A549 (cell line): ENCODE data around the gene LRFN2. TPM values are rescaled to one million over a fixed set of nuclear protein-coding genes. Genes with fewer than 3 reads are reported as not detected.

ENCODE experiments used
- ATAC-seq, 2 experiments: fragments of 200-7000 bp in 1 of 2; fragments of >200 bp in 1 of 2; cut with Nextera tagmentation in 1 of 2; cut with Tn5 transposase in 1 of 2; 3 replicates each; pipeline versions ENCODE4 v1.8.0 to v1.9.1; 2018 to 2020; ENCODE audit warnings: mild to moderate bottlenecking in 1 of 2, moderate library complexity in 1 of 2
- CTCF ChIA-PET: fragments of 300-600 bp; sonication (Branson Sonifier 250); formaldehyde crosslinking; extraction: SDS; loops from one replicate; lab custom pipeline; 2021; ENCODE audit warnings: antibody characterized with exemption, inconsistent platforms; lab: Yijun Ruan, JAX
- POLR2A ChIA-PET: fragments of 350-600 bp; formaldehyde crosslinking; extraction: SDS; loops from one replicate; lab custom pipeline; 2021; ENCODE audit warnings: antibody characterized with exemption, inconsistent platforms; lab: Yijun Ruan, JAX
- DNase-seq, 2 experiments: peaks; one replicate each; pipeline versions ENCODE4 v3.0.0 to v3.0.0-alpha.2; 2011 to 2016; ENCODE audit warnings: low read depth in 1 of 2, low spot score in 1 of 2
- FAIRE-seq: peaks from 2 replicates; lab custom pipeline; 2011; peaks lifted over from hg19 to GRCh38; lab: Jason Lieb, UNC
- H3K27ac ChIP-seq, 2 experiments: fragments of >200 bp; sonication (Bioruptor Twin); formaldehyde crosslinking; 3 replicates each; pipeline ENCODE4 v1.5.1; 2016 to 2017
- H3K4me1 ChIP-seq: fragments of >200 bp; sonication (Bioruptor Twin); formaldehyde crosslinking; 3 replicates; pipeline ENCODE4 v1.6.1; 2016
- H3K4me2 ChIP-seq: fragments of >200 bp; sonication (Bioruptor Twin); formaldehyde crosslinking; 3 replicates; pipeline ENCODE4 v1.6.1; 2016
- H3K4me3 ChIP-seq: fragments of >200 bp; sonication (Bioruptor Twin); formaldehyde crosslinking; 3 replicates; pipeline ENCODE4 v1.5.1; 2016
- H3K9me3 ChIP-seq: fragments of >200 bp; sonication (Bioruptor Twin); formaldehyde crosslinking; 3 replicates; pipeline ENCODE4 v1.6.1; 2016
- ATOH8 ChIP-seq: fragments of 250-450 bp; sonication (Bioruptor Pico); IDR thresholded peaks from 2 replicates; pipeline ENCODE4 v1.5.0; 2020; ENCODE audit warnings: low read depth, mild to moderate bottlenecking, moderate library complexity
- CBX8 ChIP-seq: fragments of 200-600 bp; sonication (generic); IDR thresholded peaks from 2 replicates; pipeline ENCODE4 v1.6.1; 2016
- CHD4 ChIP-seq: fragments of 200-600 bp; sonication (generic); IDR thresholded peaks from 2 replicates; pipeline ENCODE4 v1.6.1; 2016; ENCODE audit warnings: antibody characterized with exemption, mild to moderate bottlenecking, borderline replicate concordance
- E2F6 ChIP-seq: IDR thresholded peaks from 2 replicates; pipeline ENCODE4 v1.6.1; 2012; ENCODE audit warnings: low read depth, borderline replicate concordance
- ELK1 ChIP-seq: fragments of 150-350 bp; IDR thresholded peaks from 2 replicates; pipeline ENCODE4 v1.6.1; 2014; ENCODE audit warnings: low read depth, mild to moderate bottlenecking, low read length
- ESRRA ChIP-seq: fragments of 150-350 bp; IDR thresholded peaks from 2 replicates; pipeline ENCODE4 v1.6.1; 2014; ENCODE audit warnings: mild to moderate bottlenecking, low read length, borderline replicate concordance
- FOSB ChIP-seq: fragments of 250-450 bp; sonication (Bioruptor Pico); IDR thresholded peaks from 2 replicates; pipeline ENCODE4 v1.5.0; 2020; ENCODE audit warnings: mild to moderate bottlenecking, moderate library complexity
- GATA3 ChIP-seq: IDR thresholded peaks from 2 replicates; pipeline ENCODE4 v1.6.1; 2012; ENCODE audit warnings: borderline replicate concordance
- HES2 ChIP-seq: fragments of >200 bp; sonication (Bioruptor Twin); formaldehyde crosslinking; IDR thresholded peaks from 2 replicates; pipeline ENCODE4 v1.6.1; 2016
- JUN ChIP-seq, 2 experiments: fragments of >200 bp; sonication (Bioruptor Twin); formaldehyde crosslinking; IDR thresholded peaks; 2 replicates in 1 of 2; 3 replicates in 1 of 2; pipeline ENCODE4 v1.6.1; 2016 to 2017
- KDM5A ChIP-seq: fragments of 200-600 bp; sonication (generic); IDR thresholded peaks from 2 replicates; pipeline ENCODE4 v1.6.1; 2016; ENCODE audit warnings: antibody characterized with exemption, mild to moderate bottlenecking
- MAFK ChIP-seq: fragments of 450-650 bp; IDR thresholded peaks from 2 replicates; pipeline ENCODE4 v1.6.1; 2014; ENCODE audit not compliant: partially characterized antibody
- MAX ChIP-seq: IDR thresholded peaks from 2 replicates; pipeline ENCODE4 v1.6.1; 2012
- NR3C1 ChIP-seq: fragments of >200 bp; sonication (Bioruptor Twin); formaldehyde crosslinking; IDR thresholded peaks from 3 replicates; pipeline ENCODE4 v1.6.1; 2017
- PBX3 ChIP-seq: IDR thresholded peaks from 2 replicates; pipeline ENCODE4 v1.6.1; 2012
- PHF8 ChIP-seq: fragments of 200-600 bp; sonication (generic); IDR thresholded peaks from 2 replicates; pipeline ENCODE4 v1.6.1; 2016; ENCODE audit warnings: low read depth, mild to moderate bottlenecking, antibody characterized with exemption, moderate library complexity, borderline replicate concordance
- POLR2A ChIP-seq: IDR thresholded peaks from 2 replicates; pipeline ENCODE4 v1.6.1; 2012; ENCODE audit warnings: mild to moderate bottlenecking, low read length
- POLR2AphosphoS2 ChIP-seq: conservative IDR thresholded peaks from 2 replicates; pipeline ENCODE4 v1.6.1; 2012; ENCODE audit warnings: low read length, improper control_type of control experiment, inconsistent platforms
- RAD21 ChIP-seq, 2 experiments: fragments of >200 bp in 1 of 2; sonication (Bioruptor Twin) in 1 of 2; formaldehyde crosslinking in 1 of 2; IDR thresholded peaks in 1 of 2; conservative IDR thresholded peaks in 1 of 2; 2 replicates in 1 of 2; 3 replicates in 1 of 2; pipeline ENCODE4 v1.6.1; 2012 to 2018; ENCODE audit warnings: inconsistent platforms in 1 of 2
- RARB ChIP-seq: fragments of 250-450 bp; sonication (Bioruptor Pico); IDR thresholded peaks from 2 replicates; pipeline ENCODE4 v1.8.0; 2021; ENCODE audit warnings: mild to moderate bottlenecking, moderate library complexity
- TFCP2L1 ChIP-seq: fragments of 250-450 bp; sonication (Bioruptor Pico); IDR thresholded peaks from 2 replicates; pipeline ENCODE4 v1.5.0; 2021; ENCODE audit warnings: mild to moderate bottlenecking
- TP53 ChIP-seq: fragments of 250-450 bp; sonication (Bioruptor Pico); IDR thresholded peaks from 2 replicates; pipeline ENCODE4 v1.5.0; 2021; ENCODE audit warnings: mild to moderate bottlenecking, moderate library complexity
- ZC3H11A ChIP-seq: fragments of 450-650 bp; IDR thresholded peaks from 2 replicates; pipeline ENCODE4 v1.6.1; 2014; ENCODE audit warnings: antibody characterized with exemption, mild to moderate bottlenecking
- ZFP36 ChIP-seq: fragments of 450-650 bp; IDR thresholded peaks from 2 replicates; pipeline ENCODE4 v1.6.1; 2014; ENCODE audit warnings: borderline replicate concordance; ENCODE audit not compliant: partially characterized antibody
- WGBS: methylation state at CpG from one replicate; pipeline ENCODE4 v1.1.6; 2017; ENCODE audit errors: missing lambda C conversion rate; 5-methylcytosine and 5-hydroxymethylcytosine counted together
- polyA plus RNA-seq, 4 experiments: library from polyadenylated mRNA; depleted of rRNA in 3 of 4; stranded (reverse); fragments of >200 nt; fragmentation: RNase III in 1 of 4; extraction: RNeasy Plus Mini Kit Qiagen cat#74134 plus additional on column Dnase treatment in 1 of 4; gene quantifications; 2 replicates in 3 of 4; 3 replicates in 1 of 4; pipeline ENCODE4 v1.2.3, GENCODE V29; 2011 to 2017

LRFN2 gene
- polyA plus RNA-seq, 2 of the 4 experiments (the other 2 are of a cell fraction): not detected

- TF ChIP-seq NR3C1: no peak
- TF ChIP-seq, all 56 proteins: peak for 0
- POLR2A ChIA-PET: no interaction called here
- CTCF ChIA-PET: no interaction called here
- 6% methylated on average over 1 of the region's 1 CpG for WGBS
- no peaks in the 10 kb centered on the region for H3K4me1 ChIP-seq
- no peak overlapping the region for H3K4me2 ChIP-seq
- ATAC-seq: no peak
- no peak overlapping the region for H3K4me3 ChIP-seq
- FAIRE-seq: no peak
- no peak for DNase-seq
- H3K27ac ChIP-seq: no peak overlapping the region
- H3K9me3 ChIP-seq: no peaks in the 10 kb centered on the region
Measured at GRCh38 chr6:40371095-40371494, 216.1 kb downstream of the LRFN2 start.

- POLR2A ChIA-PET: no interaction called here
- H3K9me3 ChIP-seq: no peaks in the 10 kb centered on the region
- FAIRE-seq: no peak
- H3K27ac ChIP-seq: no peak overlapping the region
- TF ChIP-seq HES2: no peak
- TF ChIP-seq ESRRA: no peak
- no peak for TF ChIP-seq JUN (IDR thresholded peaks at IDR 0.05)
- TF ChIP-seq, all 56 proteins: peak for 0
- CTCF ChIA-PET: no interaction called here
- DNase-seq (no peak), ATAC-seq (no peak)
- Histone ChIP-seq H3K4me3 (no peak overlapping the region), H3K4me1 (no peaks in the 10 kb centered on the region), H3K4me2 (no peak overlapping the region)
- WGBS: 0% methylated on average over 1 of the region's 1 CpG
Measured at GRCh38 chr6:40369891-40370290, 217.3 kb downstream of the LRFN2 start.

GRCh38 chr6:40369042-40369441, 218.1 kb downstream of the LRFN2 start:
- ATAC-seq (no peak), FAIRE-seq (no peak), DNase-seq (no peak)
- TF ChIP-seq FOSB: no peak
- no peak for TF ChIP-seq RARB
- no peak for TF ChIP-seq PBX3
- no peak for TF ChIP-seq CBX8
- TF ChIP-seq TP53 (CRISPR knock-in tag): no peak
- TF ChIP-seq POLR2A: no peak
- no peak for TF ChIP-seq ZC3H11A
- no peak for TF ChIP-seq ATOH8
- no peak for TF ChIP-seq PHF8
- no peak for TF ChIP-seq ELK1
- no peak for TF ChIP-seq KDM5A
- no peak for TF ChIP-seq MAX
- TF ChIP-seq E2F6: no peak
- TF ChIP-seq CHD4: no peak
- TF ChIP-seq JUN (IDR thresholded peaks at IDR 0.05): no peak
- Histone ChIP-seq H3K9me3 (no peaks in the 10 kb centered on the region), H3K4me1 (no peaks in the 10 kb centered on the region), H3K4me2 (no peak overlapping the region), H3K27ac (no peak overlapping the region), H3K4me3 (no peak overlapping the region)
- 27% methylated on average over 2 of the region's 2 CpGs for WGBS
- ChIA-PET CTCF (no interaction called here), POLR2A (no interaction called here)

GRCh38 chr6:40362859-40363258, 224.3 kb downstream of the LRFN2 start:
- no peaks in the 10 kb centered on the region for H3K4me1 ChIP-seq
- no peak for TF ChIP-seq RAD21 (conservative IDR thresholded peaks at IDR 0.05 in 1 of 2, IDR thresholded peaks at IDR 0.05 in 1 of 2)
- TF ChIP-seq POLR2AphosphoS2: no peak
- TF ChIP-seq TFCP2L1 (CRISPR knock-in tag): no peak
- no peak for TF ChIP-seq ZFP36
- TF ChIP-seq GATA3: no peak
- no peak for TF ChIP-seq MAFK
- no peak for TF ChIP-seq PBX3
- H3K9me3 ChIP-seq: no peaks in the 10 kb centered on the region
- H3K4me2 ChIP-seq: no peak overlapping the region
- ChIA-PET POLR2A (no interaction called here), CTCF (no interaction called here)
- FAIRE-seq (no peak), DNase-seq (no peak), ATAC-seq (no peak)
- no peak overlapping the region for H3K4me3 ChIP-seq
- WGBS: 11% methylated on average over 4 of the region's 4 CpGs
- H3K27ac ChIP-seq: no peak overlapping the region
